Measurements from ENCODE around the gene PRKCG.
"Not testable (repeated sequence)": the region's sequence is repeated elsewhere in the genome, so short reads cannot be mapped to it uniquely, and the experiment has no call there.

Gene PRKCG

DNA sequence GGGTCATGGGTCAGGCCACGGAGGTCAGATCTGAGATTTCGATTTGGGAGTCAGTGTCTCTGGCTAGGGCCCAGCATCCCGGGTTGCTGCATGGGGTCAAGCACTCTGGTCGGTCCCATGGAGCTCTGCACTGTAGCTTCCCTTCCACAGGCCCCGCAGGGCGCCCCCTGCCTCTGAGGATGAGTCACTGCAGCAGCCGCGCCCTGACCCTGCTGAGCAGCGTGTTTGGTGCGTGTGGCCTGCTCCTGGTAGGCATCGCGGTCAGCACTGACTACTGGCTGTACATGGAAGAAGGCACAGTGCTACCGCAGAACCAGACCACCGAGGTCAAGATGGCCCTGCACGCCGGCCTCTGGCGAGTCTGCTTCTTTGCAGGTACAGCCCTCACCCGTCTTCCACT lies 30.7 kb downstream of the PRKCG start:
- TF ChIP-seq POLR2A (IDR thresholded peaks at IDR 0.05; ENCODE audit: low read length) (no peak), GATA1 (IDR thresholded peaks at IDR 0.05; ENCODE audit: low read depth, low read length) (no peak)
- peak in 1 of 2 experiments; percentile 28 for DNase-seq

DNA sequence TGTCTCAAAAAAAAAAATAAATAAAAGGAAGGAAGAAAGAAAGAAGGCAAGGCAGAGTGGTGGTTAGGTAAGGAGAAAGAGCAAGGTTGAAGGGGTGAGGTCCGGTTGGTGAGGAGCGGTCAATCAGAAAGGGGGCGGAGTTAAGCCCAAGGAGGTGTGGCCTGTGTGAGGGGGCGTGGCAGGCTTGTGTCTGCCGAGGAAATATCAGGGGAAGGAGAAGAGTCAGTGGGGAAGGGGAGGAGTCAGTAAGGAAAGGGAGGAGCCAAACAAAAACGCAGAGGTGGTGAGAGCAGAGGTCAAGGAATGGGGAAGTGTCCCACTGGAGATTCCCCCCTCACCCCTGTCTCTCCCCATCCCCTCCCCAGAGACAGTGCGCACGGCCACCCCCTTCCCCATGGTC lies 33.0 kb downstream of the PRKCG start:
- no peak for DNase-seq
- no peak for TF ChIP-seq GATA1 (IDR thresholded peaks at IDR 0.05; ENCODE audit: low read depth, low read length)
- no peak for TF ChIP-seq POLR2A (IDR thresholded peaks at IDR 0.05; ENCODE audit: low read length)

DNA sequence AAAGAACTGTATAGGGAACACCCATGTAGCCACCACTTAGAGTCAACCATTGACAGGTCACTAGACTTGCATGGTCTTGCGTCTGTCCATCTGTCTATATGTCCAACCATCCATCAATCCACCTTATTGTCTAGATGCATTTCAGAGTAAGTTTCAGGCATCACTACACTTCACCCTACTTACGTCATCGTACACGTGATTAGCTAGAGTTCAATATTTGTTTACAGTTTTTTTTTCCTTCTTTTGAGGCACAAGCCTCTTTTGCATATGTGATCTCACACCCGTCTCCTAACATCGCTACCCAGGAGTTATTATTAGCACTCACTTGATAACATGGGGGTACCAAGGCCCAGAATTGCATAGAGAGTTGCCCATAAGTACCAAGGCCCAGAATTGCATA lies 34.0 kb downstream of the PRKCG start:
- TF ChIP-seq POLR2A (IDR thresholded peaks at IDR 0.05; ENCODE audit: low read length) (no peak), GATA1 (IDR thresholded peaks at IDR 0.05; ENCODE audit: low read depth, low read length) (no peak)
- DNase-seq = no peak

DNA sequence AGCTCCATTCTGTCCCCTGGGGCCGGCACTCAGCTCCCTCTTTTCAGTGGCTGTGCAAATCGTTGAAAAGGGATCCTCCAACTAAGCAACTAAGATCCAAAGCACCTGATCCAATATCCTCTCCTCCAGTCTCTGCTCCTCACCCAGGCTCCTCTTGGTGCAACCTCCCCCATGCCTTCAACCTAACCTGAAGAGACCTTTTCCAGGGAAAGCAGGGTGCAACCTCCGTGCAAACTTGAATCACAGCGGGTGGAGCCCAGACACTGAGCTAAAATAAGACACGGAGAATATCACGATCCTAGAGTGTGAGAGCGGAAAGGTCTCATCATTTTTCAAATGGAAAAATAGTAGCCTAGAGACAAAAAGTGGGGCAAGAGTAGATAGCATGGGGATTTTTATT lies 35.4 kb downstream of the PRKCG start:
- TF ChIP-seq GATA1 (IDR thresholded peaks at IDR 0.05; ENCODE audit: low read depth, low read length) (no peak), POLR2A (IDR thresholded peaks at IDR 0.05; ENCODE audit: low read length) (no peak)
- no peak for DNase-seq

DNA sequence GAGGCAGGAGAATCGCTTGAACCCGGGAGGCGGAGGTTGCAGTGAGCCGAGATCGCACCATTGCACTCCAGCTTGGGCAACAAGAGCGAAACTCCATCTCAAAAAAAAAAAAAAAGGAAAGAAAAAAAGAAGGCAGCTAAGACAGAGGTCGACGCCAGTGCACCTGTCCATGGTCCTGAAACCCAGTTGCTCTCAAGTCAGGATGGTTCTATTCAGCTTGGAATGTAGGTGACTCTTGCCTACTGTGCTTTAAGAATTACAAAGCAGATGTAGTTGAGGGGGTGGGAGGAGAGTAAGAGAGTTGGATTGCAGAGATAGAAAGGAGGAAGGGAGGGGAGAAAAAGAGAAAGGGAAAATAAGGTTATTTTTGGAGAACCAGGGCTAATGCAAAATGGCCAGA lies 45.7 kb downstream of the PRKCG start:
- no peak for TF ChIP-seq GATA1 (IDR thresholded peaks at IDR 0.05; ENCODE audit: low read depth, low read length)
- TF ChIP-seq POLR2A (IDR thresholded peaks at IDR 0.05; ENCODE audit: low read length) = no peak
- peak in 1 of 2 experiments; percentile 48 for DNase-seq

DNA sequence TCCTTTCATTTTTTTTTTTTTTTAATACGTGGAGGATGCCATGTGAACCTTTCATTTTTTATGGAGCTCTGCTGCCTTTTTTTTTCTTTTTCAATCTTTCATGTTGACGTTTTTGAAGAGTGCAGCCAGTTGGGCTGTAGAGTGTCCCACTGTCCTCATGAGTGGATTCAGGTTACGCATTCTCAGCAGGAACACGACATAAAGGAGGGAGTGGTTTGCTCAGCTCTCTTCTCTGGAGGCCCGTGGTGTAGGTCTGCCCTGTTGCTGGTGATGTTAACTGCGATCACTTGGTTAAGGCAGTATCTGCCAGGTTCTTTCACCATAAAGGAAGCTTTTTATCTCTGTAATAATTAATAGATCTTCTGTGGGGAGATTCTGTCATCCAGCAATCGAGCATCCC lies 54.0 kb downstream of the PRKCG start:
- no peak for DNase-seq

DNA sequence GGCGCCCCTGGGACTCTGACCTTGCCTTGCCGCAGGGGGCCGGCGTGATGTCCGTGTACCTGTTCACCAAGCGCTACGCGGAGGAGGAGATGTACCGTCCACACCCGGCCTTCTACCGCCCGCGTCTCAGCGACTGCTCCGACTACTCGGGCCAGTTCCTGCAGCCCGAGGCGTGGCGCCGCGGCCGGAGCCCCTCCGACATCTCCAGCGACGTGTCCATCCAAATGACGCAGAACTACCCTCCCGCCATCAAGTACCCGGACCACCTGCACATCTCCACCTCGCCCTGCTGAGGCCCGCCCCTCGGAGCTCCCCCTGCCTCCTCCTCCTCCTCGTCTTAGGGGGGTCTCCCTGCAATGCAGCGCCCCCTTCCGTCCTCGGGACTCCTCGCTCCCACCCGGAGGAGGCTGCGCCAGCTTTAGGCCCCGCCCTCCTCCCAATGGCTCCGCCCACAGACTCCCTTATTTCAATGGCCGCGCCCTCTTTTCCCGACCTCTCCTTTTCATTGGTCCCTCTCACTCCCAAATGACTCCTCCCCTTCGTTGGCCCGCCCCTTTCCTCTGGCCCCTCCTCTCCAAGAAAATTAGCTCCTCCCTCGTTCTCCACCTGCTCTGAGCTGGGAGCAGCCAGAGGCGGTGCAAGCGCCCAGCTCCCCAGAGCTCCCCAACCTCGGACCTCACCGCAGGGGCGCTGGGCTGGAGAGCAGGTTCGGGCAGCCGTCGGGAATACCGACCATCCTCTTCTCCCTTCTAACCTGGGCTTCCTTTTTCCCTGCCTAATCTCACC lies 60.2 kb downstream of the PRKCG start:
- peak; percentile 34 to 50 for DNase-seq
- TF ChIP-seq GATA1 (IDR thresholded peaks at IDR 0.05; ENCODE audit: low read depth, low read length) = no peak

More for the DNA sequence above, 54.0 kb downstream of the PRKCG start:
- TF ChIP-seq GATA1 (IDR thresholded peaks at IDR 0.05; ENCODE audit: low read depth, low read length) = no peak
- no peak for TF ChIP-seq POLR2A (IDR thresholded peaks at IDR 0.05; ENCODE audit: low read length)

DNA sequence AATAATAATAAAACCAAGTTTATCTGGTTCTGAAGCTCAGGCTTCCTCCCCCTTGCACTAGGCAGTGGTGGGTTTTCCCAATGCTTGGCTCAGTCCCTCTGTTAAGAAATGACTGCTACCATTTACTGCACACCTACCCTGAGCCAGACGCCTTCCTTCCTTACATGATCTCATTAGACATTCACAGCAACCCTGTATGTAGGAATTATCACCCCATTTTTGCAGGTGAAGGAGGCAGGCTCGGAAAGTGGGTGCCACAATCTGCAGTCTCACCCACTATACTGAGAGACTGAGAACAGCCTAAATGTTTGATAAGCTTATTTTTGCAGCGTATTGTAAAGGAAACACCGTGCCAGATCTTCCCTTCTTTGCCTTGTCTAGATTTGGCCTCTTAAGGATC lies 62.4 kb downstream of the PRKCG start:
- DNase-seq = no peak
- no peak for TF ChIP-seq POLR2A (IDR thresholded peaks at IDR 0.05; ENCODE audit: low read length)
- TF ChIP-seq GATA1 (IDR thresholded peaks at IDR 0.05; ENCODE audit: low read depth, low read length) = no peak

DNA sequence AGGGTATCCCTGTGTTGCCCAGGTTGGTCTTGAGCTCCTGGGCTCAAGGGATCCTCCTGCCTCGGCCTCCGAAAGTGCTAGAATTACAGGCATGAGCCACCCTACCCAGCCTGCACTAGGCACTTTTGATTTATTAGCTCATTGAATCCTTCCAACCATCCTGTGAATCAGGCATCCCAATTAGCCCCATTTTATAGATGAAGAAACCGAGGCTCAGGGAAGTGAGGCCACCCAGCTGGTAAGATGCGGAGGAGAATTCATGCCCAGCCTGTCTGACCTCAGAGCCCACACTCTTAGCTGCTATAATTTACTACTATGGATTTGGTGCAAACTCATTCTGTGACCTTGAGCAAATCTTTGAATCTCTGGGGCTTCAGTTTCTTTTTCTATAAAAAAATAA lies 62.9 kb downstream of the PRKCG start:
- no peak for TF ChIP-seq POLR2A (IDR thresholded peaks at IDR 0.05; ENCODE audit: low read length)
- TF ChIP-seq GATA1 (IDR thresholded peaks at IDR 0.05; ENCODE audit: low read depth, low read length) = no peak
- DNase-seq = no peak

DNA sequence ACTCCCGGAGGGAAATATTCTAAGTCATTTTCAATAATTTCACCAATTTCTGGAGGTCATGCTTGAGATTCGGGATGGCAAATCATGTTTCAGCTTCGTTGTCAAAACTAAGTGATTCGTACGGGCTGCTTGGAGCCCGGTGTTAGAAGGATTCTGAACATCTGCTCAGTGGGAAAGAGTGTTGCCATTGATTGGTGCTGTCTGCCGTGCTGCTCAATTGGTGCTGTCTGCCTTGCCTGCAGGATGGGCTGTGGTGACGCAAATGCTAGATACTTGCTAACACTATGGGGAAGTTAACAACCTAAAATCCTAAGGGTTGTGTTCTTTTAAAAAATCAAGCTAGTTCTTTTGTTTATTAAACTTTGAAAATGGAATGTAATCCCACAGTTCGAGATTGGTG lies 63.4 kb downstream of the PRKCG start:
- TF ChIP-seq POLR2A (IDR thresholded peaks at IDR 0.05; ENCODE audit: low read length) (no peak), GATA1 (IDR thresholded peaks at IDR 0.05; ENCODE audit: low read depth, low read length) (no peak)
- DNase-seq = no peak

DNA sequence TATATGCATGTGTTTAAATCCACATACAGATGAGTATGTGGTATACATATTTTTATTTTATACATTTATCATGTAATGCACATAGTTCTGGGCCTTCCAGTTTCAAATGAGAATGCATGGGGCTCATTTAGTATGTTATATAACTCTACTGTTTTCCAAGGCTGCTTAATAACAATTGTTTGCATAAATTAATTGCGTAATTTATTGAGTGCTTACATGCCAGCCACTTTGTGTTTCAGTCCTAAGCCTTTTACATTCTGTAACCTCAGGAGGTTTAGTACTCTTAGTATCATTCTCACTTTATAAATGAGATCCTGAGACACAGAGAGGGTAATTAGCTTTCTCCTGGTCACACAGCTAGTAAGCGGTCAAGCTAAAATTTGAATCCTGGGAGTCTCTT lies 64.0 kb downstream of the PRKCG start:
- no peak for DNase-seq
- TF ChIP-seq POLR2A (IDR thresholded peaks at IDR 0.05; ENCODE audit: low read length) (no peak), GATA1 (IDR thresholded peaks at IDR 0.05; ENCODE audit: low read depth, low read length) (no peak)

DNA sequence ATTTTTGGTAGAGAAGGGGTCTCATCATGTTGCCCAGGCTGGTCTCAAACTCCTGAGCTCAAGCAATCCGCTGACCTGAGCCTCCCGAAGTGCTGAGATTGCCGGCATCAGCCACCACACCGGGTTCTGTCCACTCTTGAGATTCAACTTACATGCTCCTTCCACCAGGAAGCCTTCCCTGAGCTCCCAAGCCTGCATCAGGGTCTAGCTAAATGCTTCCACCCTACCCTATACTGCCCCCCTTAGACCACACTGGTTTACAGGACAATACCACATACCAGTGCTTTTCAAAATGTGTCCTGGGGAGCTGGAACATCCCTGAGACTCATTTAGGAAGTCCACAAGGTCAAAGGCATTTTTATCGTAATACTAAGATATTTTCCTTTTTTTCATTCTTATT lies 65.6 kb downstream of the PRKCG start:
- DNase-seq = peak in 1 of 2 experiments; percentile 10
- TF ChIP-seq POLR2A (IDR thresholded peaks at IDR 0.05; ENCODE audit: low read length) = no peak
- no peak for TF ChIP-seq GATA1 (IDR thresholded peaks at IDR 0.05; ENCODE audit: low read depth, low read length)

DNA sequence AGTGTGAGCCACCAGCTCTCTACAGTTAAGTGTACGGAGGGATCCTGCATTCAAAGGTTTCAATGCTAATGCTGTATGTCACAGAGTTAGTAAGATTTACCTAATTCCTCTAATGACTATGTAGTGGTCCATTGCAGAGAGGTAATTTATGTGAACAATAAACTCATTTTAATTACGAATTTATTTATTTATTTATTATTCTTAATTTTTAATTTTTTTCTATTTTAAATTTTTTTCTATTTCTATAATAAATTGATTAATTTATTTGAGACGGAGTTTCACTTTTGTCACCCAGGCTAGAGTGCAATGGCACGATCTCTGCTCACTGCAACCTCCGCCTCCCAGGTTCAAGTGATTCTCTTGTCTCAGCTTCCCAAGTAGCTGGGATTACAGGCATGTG lies 66.6 kb downstream of the PRKCG start:
- DNase-seq = not testable (repeated sequence)

DNA sequence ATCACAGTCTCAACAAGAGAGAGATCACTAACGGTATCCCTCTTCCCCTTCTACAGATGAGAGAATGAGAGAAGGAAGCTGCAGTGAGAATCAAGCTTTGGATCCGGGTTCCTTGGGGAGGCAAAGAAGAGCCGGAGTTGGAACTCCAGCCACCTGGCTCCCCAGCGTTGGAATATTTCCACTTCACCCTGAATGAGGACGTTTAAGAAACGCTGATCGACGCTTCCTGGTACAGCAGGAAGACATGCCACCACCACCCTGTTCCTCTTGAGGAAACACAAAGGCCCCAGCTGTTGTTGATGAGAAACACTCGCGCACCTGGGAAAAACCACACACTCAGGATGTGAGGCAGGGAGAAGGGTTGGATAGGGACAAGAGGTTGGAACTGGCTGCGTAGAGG lies 69.4 kb downstream of the PRKCG start:
- no peak for DNase-seq
- no peak for TF ChIP-seq GATA1 (IDR thresholded peaks at IDR 0.05; ENCODE audit: low read depth, low read length)
- no peak for TF ChIP-seq POLR2A (IDR thresholded peaks at IDR 0.05; ENCODE audit: low read length)

DNA sequence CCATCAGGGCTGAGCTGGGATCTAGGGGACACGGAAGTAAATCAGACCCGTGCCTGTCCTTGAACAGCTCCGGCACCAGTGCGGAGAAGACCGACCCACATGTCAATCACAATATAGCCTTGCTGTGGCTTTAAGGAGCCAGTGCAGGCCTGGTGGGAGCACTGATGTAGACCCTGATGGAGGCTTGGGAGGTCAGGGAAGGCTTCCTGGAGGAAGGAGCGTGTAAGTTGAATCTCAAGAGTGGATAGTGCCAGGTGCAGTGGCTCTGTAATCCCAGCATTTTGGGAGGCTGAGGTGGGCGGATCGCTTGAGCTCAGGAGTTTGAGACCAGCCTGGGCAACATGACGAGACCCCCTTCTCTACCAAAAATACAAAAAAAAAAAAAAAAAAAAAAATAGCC lies 70.0 kb downstream of the PRKCG start:
- DNase-seq = no peak
- TF ChIP-seq POLR2A (IDR thresholded peaks at IDR 0.05; ENCODE audit: low read length) (no peak), GATA1 (IDR thresholded peaks at IDR 0.05; ENCODE audit: low read depth, low read length) (no peak)

DNA sequence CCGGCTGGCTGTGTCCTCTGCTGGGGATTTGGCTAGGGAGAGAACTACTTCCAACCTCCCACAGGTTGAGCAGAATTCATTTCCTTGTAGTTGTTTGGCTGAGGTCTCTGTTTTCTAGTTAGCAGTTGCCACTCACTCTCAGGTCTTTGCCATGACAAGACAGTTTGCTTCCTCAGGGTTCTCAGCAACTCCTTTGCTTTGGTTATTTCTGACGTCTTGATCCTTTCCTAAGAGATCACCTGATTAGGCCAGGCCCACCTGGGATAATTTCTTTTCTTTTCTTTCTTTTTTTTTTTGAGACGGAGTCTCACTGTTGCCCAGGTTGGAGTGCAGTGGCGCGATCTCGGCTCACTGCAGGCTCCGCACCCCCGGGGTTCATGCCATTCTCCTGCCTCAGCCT lies 71.4 kb downstream of the PRKCG start:
- no peak for TF ChIP-seq POLR2A (IDR thresholded peaks at IDR 0.05; ENCODE audit: low read length)
- no peak for TF ChIP-seq GATA1 (IDR thresholded peaks at IDR 0.05; ENCODE audit: low read depth, low read length)

More for the DNA sequence above, 71.4 kb downstream of the PRKCG start:
- no peak for DNase-seq

All from erythroblast (primary cell).